Measurements from ENCODE around the gene AFF3. TPM values are rescaled to one million over a fixed set of nuclear protein-coding genes. Genes with fewer than 3 reads are reported as not detected.

Gene AFF3
- total and polyA plus RNA-seq, 2 of the 8 experiments (the other 6 are each of a cell fraction or from before 2014, with no cell fraction given) = 0.27 to 3.0 TPM

DNA sequence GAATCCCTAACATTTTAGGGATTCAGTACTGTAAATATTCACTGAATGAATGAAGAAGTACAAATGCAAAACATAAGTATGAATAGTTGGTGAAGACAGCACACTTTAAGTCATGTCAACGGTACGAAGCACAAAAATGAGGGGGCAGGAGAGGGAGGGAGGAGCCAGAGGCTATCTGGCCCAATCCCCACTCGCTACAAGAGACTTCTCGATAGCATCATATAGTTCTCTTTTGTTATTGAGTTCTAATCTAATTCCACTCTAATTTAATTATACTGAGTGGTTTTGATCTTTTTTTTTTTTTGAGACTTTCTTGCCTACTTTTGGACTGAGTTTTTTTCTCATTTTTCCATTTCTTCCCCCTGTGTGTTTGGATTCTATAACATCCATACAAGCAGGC lies 500.4 kb downstream of the AFF3 start (continued):
- TF ChIP-seq, protein P1, sequence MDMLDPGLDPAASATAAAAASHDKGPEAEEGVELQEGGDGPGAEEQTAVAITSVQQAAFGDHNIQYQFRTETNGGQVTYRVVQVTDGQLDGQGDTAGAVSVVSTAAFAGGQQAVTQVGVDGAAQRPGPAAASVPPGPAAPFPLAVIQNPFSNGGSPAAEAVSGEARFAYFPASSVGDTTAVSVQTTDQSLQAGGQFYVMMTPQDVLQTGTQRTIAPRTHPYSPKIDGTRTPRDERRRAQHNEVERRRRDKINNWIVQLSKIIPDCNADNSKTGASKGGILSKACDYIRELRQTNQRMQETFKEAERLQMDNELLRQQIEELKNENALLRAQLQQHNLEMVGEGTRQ (IDR thresholded peaks at IDR 0.05; ENCODE audit: low read length) = no peak
